ENCODE measurements around the gene FAM72B.
"Not testable (repeated sequence)": the region's sequence is repeated elsewhere in the genome, so short reads cannot be mapped to it uniquely, and the experiment has no call there.

GRCh38 chr1:121197095-121197882 lies 13.1 kb upstream of the FAM72B start:
- not testable (repeated sequence) for TF ChIP-seq POLR2A, CTCF, POLR2AphosphoS5, EP300 (IDR thresholded peaks at IDR 0.05)
